ENCODE data around the gene DYSF. TPM values are rescaled to one million over a fixed set of nuclear protein-coding genes. Genes with fewer than 3 reads are reported as not detected.

Gene DYSF
- total and polyA plus RNA-seq, 8 donors, result 1.1 to 5.5 (median 2.1) TPM

DNA sequence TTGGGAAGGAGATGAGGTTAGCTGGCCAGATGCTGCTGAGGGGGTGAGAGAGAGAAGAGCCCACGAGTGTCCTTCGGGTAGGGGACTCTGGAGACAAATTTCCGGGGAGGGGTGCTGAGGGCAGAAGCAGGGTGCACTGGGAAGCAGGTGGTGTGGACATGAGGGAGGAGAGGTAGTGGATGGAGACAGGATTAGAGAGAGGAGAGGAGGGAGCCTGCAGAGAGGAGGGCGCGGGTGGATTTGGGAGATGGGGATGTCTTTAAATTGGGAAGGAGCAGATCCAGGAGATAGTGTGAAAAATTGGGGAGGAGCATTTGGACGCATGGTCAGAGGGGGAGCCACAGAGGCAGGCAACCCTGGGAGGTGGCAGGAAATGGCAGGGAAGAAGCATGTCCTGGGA, 154.7 kb downstream of the DYSF start:
- 43 to 63% methylated on average over 6 of the region's 6 CpGs for WGBS, 2 donors
- DNase-seq (peak in 1 of 6 donors; percentile 1), ATAC-seq (no peak)

GRCh38 chr2:71608441-71608840, 155.1 kb downstream of the DYSF start:
- H3K27me3 ChIP-seq, result no peaks in the 10 kb centered on the region
- FAIRE-seq, result no peak
- WGBS, 2 donors, result 49 to 63% methylated on average over 12 of the region's 12 CpGs
- intact Hi-C loops (cut with DNase I), result loop anchor here in 1 of 3 donors (10.0 kb wide), 1 partner anchor 196 kb away; no protein-coding TSS in a partner anchor
- H3K36me3 ChIP-seq, result no peaks in the 10 kb centered on the region
- TF ChIP-seq, protein P1, sequence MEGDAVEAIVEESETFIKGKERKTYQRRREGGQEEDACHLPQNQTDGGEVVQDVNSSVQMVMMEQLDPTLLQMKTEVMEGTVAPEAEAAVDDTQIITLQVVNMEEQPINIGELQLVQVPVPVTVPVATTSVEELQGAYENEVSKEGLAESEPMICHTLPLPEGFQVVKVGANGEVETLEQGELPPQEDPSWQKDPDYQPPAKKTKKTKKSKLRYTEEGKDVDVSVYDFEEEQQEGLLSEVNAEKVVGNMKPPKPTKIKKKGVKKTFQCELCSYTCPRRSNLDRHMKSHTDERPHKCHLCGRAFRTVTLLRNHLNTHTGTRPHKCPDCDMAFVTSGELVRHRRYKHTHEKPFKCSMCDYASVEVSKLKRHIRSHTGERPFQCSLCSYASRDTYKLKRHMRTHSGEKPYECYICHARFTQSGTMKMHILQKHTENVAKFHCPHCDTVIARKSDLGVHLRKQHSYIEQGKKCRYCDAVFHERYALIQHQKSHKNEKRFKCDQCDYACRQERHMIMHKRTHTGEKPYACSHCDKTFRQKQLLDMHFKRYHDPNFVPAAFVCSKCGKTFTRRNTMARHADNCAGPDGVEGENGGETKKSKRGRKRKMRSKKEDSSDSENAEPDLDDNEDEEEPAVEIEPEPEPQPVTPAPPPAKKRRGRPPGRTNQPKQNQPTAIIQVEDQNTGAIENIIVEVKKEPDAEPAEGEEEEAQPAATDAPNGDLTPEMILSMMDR (IDR thresholded peaks at IDR 0.05), result no peak
- no peaks in the 10 kb centered on the region for H3K4me1 ChIP-seq
- no peaks in the 10 kb centered on the region for H3K9me3 ChIP-seq
- no peak overlapping the region for H3K4me3 ChIP-seq
- no peak for ATAC-seq
- H3K27ac ChIP-seq, result no peak overlapping the region
- peak in 2 of 6 donors; percentile 1 to 39 for DNase-seq

More for the DNA sequence above, 154.7 kb downstream of the DYSF start:
- H3K9me3 ChIP-seq, result no peaks in the 10 kb centered on the region
- intact Hi-C loops (cut with DNase I), result loop anchor here in 1 of 3 donors (10.0 kb wide), 1 partner anchor 197 kb away; no protein-coding TSS in a partner anchor
- H3K27ac ChIP-seq, result no peak overlapping the region
- no peaks in the 10 kb centered on the region for H3K4me1 ChIP-seq
- H3K27me3 ChIP-seq, result no peaks in the 10 kb centered on the region
- no peaks in the 10 kb centered on the region for H3K36me3 ChIP-seq
- H3K4me3 ChIP-seq, result no peak overlapping the region
- TF ChIP-seq, protein P1 (IDR thresholded peaks at IDR 0.05), result no peak
- FAIRE-seq, result no peak

DNA sequence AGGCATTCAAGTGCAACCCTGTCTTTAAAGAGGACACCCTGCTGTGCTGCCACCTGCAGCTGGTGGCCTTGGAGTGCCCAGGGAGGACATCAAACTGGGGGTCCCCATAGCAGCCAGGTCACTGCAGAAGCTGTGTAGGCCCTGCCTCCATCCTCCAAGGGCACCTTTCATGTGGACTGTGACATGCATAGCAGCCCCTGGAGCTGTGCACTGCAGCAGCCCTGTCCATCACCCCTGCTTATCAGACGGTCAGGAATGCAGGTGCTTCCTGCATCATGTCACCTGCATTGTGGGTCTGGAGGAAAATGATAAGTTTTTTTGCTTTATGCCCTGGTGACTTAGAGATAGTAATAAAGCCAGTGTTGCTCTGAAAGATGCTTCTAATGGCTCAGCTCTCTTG, 155.7 kb downstream of the DYSF start:
- ATAC-seq (no peak), FAIRE-seq (no peak), DNase-seq (peak in 2 of 6 donors; percentile 2 to 40)
- Histone ChIP-seq H3K4me1 (no peaks in the 10 kb centered on the region), H3K36me3 (no peaks in the 10 kb centered on the region), H3K27me3 (no peaks in the 10 kb centered on the region), H3K4me3 (no peak overlapping the region), H3K27ac (no peak overlapping the region), H3K9me3 (no peaks in the 10 kb centered on the region)
- TF ChIP-seq, protein P1 (IDR thresholded peaks at IDR 0.05), result no peak
- intact Hi-C loops (cut with DNase I), result loop anchor here in 1 of 3 donors (10.0 kb wide), 1 partner anchor 196 kb away; no protein-coding TSS in a partner anchor
- WGBS, 2 donors, result 6% methylated on average over 1 of the region's 1 CpG

DNA sequence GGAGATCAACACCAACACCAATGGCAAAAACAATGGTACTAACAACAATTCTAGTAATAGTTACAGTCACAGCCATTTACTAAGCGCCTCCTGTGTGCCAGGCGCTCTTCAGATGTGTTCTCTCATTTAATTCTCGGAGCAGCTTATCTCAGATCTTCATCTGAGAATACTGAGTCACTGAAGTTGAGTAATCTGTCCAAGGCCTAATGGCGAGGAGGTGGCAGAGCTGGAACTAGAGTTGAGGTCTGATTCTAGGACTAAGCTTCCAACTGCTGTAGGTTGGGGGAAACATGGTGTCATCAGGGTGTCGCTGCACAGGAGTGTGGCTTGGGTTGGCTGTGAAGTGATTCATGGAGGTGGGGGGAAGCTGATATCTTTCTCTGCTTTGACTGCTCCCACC, 156.1 kb downstream of the DYSF start:
- FAIRE-seq (no peak), ATAC-seq (no peak), DNase-seq (peak in 2 of 6 donors; percentile 1 to 7)
- Histone ChIP-seq H3K36me3 (no peaks in the 10 kb centered on the region), H3K4me3 (no peak overlapping the region), H3K27ac (no peak overlapping the region), H3K27me3 (no peaks in the 10 kb centered on the region), H3K9me3 (no peaks in the 10 kb centered on the region), H3K4me1 (no peaks in the 10 kb centered on the region)
- intact Hi-C loops (cut with DNase I), result loop anchor here in 1 of 3 donors (10.0 kb wide), 1 partner anchor 195 kb away; no protein-coding TSS in a partner anchor
- 74 to 75% methylated on average over 5 of the region's 5 CpGs for WGBS, 2 donors
- TF ChIP-seq, protein P1 (IDR thresholded peaks at IDR 0.05), result no peak

GRCh38 chr2:71609958-71610357, 156.6 kb downstream of the DYSF start:
- no peaks in the 10 kb centered on the region for H3K9me3 ChIP-seq
- FAIRE-seq (no peak), DNase-seq (peak in 1 of 6 donors; percentile 1), ATAC-seq (peak in 2 of 4 donors; percentile 54 to 64)
- H3K36me3 ChIP-seq, result no peaks in the 10 kb centered on the region
- WGBS, 2 donors, result 56 to 60% methylated on average over 1 of the region's 1 CpG
- H3K27ac ChIP-seq, result no peak overlapping the region
- no peak overlapping the region for H3K4me3 ChIP-seq
- TF ChIP-seq, protein P1 (IDR thresholded peaks at IDR 0.05), result peak in 1 of 4 donors; percentile 23
- H3K27me3 ChIP-seq, result no peaks in the 10 kb centered on the region
- no peaks in the 10 kb centered on the region for H3K4me1 ChIP-seq
- intact Hi-C loops (cut with DNase I), result loop anchor here in 2 of 3 donors (10.0 kb wide), 2 partner anchors 185 to 195 kb away; no protein-coding TSS in a partner anchor
